Activated CD4-positive, alpha-beta T cell treated with anti-CD3 and anti-CD28 coated beads, Interleukin-2, amount 10 ng/mL, durations not matched to agents 24 days and 14 days (primary cell): ENCODE data around the gene DNAH9. TPM values are rescaled to one million over a fixed set of nuclear protein-coding genes. Genes with fewer than 3 reads are reported as not detected.
A peak's percentile ranks its signal among the peaks of the same experiment; 100 is the strongest.

Experiments used
- DNase-seq: peaks from one replicate; pipeline ENCODE4 v3.0.0; 2022
- H3K27ac Mint-ChIP-seq: one replicate; pipeline ENCODE4 v1.8.0; 2022; ENCODE audit warnings: mild to moderate bottlenecking, mixed read lengths
- H3K27me3 Mint-ChIP-seq: one replicate; pipeline ENCODE4 v1.8.0; 2022; ENCODE audit warnings: mixed read lengths
- H3K36me3 Mint-ChIP-seq: one replicate; pipeline ENCODE4 v1.8.0; 2022; ENCODE audit warnings: low read depth, mild to moderate bottlenecking, mixed read lengths
- H3K4me1 Mint-ChIP-seq: one replicate; pipeline ENCODE4 v1.8.0; 2021; ENCODE audit warnings: mixed read lengths
- H3K4me3 Mint-ChIP-seq: one replicate; pipeline ENCODE4 v1.8.0; 2022; ENCODE audit warnings: mild to moderate bottlenecking, moderate library complexity, mixed read lengths
- H3K9me3 Mint-ChIP-seq: one replicate; pipeline ENCODE4 v1.8.0; 2021; ENCODE audit warnings: mixed read lengths
- intact Hi-C: fragments of 100-400 bp; cut with micrococcal nuclease; formaldehyde crosslinking; loops from one replicate; pipeline ENCODE4 v1.15.1; 2023
- total RNA-seq: library from RNA; stranded (reverse); gene quantifications from 2 replicates; pipeline ENCODE4 v1.2.3, GENCODE V29; 2022

Gene DNAH9
- total RNA-seq, 1 donor from 2014 or later, result not detected

- no peaks in the 10 kb centered on the region for H3K4me1 Mint-ChIP-seq
- no peak overlapping the region for H3K4me3 Mint-ChIP-seq
- intact Hi-C loops, result no loop called here
- no peaks in the 10 kb centered on the region for H3K36me3 Mint-ChIP-seq
- H3K27me3 Mint-ChIP-seq, result no peaks in the 10 kb centered on the region
- H3K27ac Mint-ChIP-seq, result no peak overlapping the region
- H3K9me3 Mint-ChIP-seq, result no peaks in the 10 kb centered on the region
- DNase-seq, result no peak
Measured at GRCh38 chr17:11625878-11626277, 27.6 kb downstream of the DNAH9 start.

GRCh38 chr17:11627301-11627940, 29.2 kb downstream of the DNAH9 start:
- no peaks in the 10 kb centered on the region for H3K4me1 Mint-ChIP-seq
- intact Hi-C loops, result no loop called here

GRCh38 chr17:11628374-11628773, 30.1 kb downstream of the DNAH9 start:
- no peaks in the 10 kb centered on the region for H3K27me3 Mint-ChIP-seq
- no peaks in the 10 kb centered on the region for H3K36me3 Mint-ChIP-seq

More at GRCh38 chr17:11627301-11627940, 29.2 kb downstream of the DNAH9 start:
- Mint-ChIP-seq H3K27ac (no peak overlapping the region), H3K9me3 (no peaks in the 10 kb centered on the region), H3K4me3 (no peak overlapping the region), H3K36me3 (no peaks in the 10 kb centered on the region), H3K27me3 (no peaks in the 10 kb centered on the region)
- no peak for DNase-seq

GRCh38 chr17:11628831-11629230, 30.6 kb downstream of the DNAH9 start:
- H3K27ac Mint-ChIP-seq, result no peak overlapping the region
- no peaks in the 10 kb centered on the region for H3K9me3 Mint-ChIP-seq
- DNase-seq, result no peak
- intact Hi-C loops, result no loop called here
- no peak overlapping the region for H3K4me3 Mint-ChIP-seq
- H3K36me3 Mint-ChIP-seq, result no peaks in the 10 kb centered on the region
- H3K27me3 Mint-ChIP-seq, result no peaks in the 10 kb centered on the region
- no peaks in the 10 kb centered on the region for H3K4me1 Mint-ChIP-seq

More at GRCh38 chr17:11628374-11628773, 30.1 kb downstream of the DNAH9 start:
- no peaks in the 10 kb centered on the region for H3K9me3 Mint-ChIP-seq
- intact Hi-C loops, result no loop called here
- DNase-seq, result no peak
- no peak overlapping the region for H3K4me3 Mint-ChIP-seq
- no peak overlapping the region for H3K27ac Mint-ChIP-seq
- no peaks in the 10 kb centered on the region for H3K4me1 Mint-ChIP-seq

- no peak overlapping the region for H3K4me3 Mint-ChIP-seq
- H3K36me3 Mint-ChIP-seq, result no peaks in the 10 kb centered on the region
- H3K4me1 Mint-ChIP-seq, result no peaks in the 10 kb centered on the region
- peaks cover 5% of the 10 kb centered on the region for H3K9me3 Mint-ChIP-seq
- intact Hi-C loops, result no loop called here
- no peak overlapping the region for H3K27ac Mint-ChIP-seq
- DNase-seq, result no peak
- no peaks in the 10 kb centered on the region for H3K27me3 Mint-ChIP-seq
Measured at GRCh38 chr17:11636771-11637170, 38.5 kb downstream of the DNAH9 start.

DNA sequence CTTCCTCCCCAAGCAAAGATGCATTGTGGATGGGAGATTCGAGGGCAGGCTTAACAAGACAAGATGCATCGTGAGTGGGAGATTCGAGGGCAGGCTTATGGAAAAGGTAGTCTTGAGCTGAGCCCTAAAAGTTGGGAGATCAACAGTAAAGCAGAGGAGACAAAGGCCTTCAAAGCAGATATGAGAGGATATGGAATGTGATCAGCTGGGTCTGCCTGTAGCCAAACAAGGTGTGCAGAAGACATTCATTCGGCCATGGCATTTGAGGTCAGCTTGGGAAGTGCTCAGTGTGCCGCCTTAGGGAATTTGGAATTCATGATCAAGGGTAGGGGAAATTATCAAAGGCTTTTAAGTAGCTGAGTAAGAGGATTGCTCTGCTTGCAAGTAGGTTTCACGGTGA, 39.5 kb downstream of the DNAH9 start:
- no peak for DNase-seq
- Mint-ChIP-seq H3K4me1 (no peaks in the 10 kb centered on the region), H3K27ac (no peak overlapping the region), H3K36me3 (no peaks in the 10 kb centered on the region), H3K4me3 (no peak overlapping the region), H3K9me3 (peaks cover 5% of the 10 kb centered on the region), H3K27me3 (no peaks in the 10 kb centered on the region)
- intact Hi-C loops, result no loop called here

DNA sequence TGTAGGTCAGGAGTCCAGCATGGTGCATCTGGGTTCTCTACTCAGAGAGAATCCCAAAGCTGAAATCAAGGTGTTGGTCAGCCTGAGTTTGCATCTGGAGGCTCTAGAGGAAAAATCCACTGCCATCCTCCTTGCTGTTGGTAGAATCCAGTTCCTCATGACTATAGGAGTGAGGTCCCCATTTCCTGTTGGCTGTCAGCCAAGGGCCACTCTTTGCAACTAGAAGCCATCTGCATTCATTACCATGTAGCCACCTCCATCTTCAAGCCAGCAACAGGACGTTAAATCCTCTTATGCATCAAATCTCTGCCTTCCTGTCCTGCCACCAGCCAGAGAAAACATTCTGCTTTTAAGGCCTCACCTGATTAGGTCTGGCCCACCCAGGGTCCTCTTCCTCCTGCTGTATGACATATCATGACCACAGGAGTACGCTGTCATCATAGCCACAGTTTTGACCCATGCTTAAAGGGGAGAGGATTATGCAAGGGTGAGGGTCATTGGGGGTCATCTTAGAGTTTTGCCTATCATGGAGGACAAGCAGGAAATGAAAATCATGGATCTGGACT, 40.5 kb downstream of the DNAH9 start:
- Mint-ChIP-seq H3K27me3 (no peaks in the 10 kb centered on the region), H3K27ac (no peak overlapping the region), H3K36me3 (no peaks in the 10 kb centered on the region), H3K9me3 (peaks cover 5% of the 10 kb centered on the region), H3K4me1 (no peaks in the 10 kb centered on the region), H3K4me3 (no peak overlapping the region)
- intact Hi-C loops, result no loop called here
- DNase-seq, result no peak

- H3K27me3 Mint-ChIP-seq, result no peaks in the 10 kb centered on the region
- no peak overlapping the region for H3K4me3 Mint-ChIP-seq
- H3K36me3 Mint-ChIP-seq, result no peaks in the 10 kb centered on the region
- intact Hi-C loops, result loop anchor here (5.0 kb wide), 1 partner anchor 763 kb away; no protein-coding TSS in a partner anchor
- H3K4me1 Mint-ChIP-seq, result peaks cover 2% of the 10 kb centered on the region
- H3K27ac Mint-ChIP-seq, result no peak overlapping the region
- no peak for DNase-seq
- H3K9me3 Mint-ChIP-seq, result peaks cover 5% of the 10 kb centered on the region
Measured at GRCh38 chr17:11639736-11640462, 41.6 kb downstream of the DNAH9 start.

GRCh38 chr17:11640463-11640814, 42.2 kb downstream of the DNAH9 start:
- Mint-ChIP-seq H3K27me3 (no peaks in the 10 kb centered on the region), H3K27ac (no peak overlapping the region), H3K4me3 (no peak overlapping the region), H3K36me3 (no peaks in the 10 kb centered on the region), H3K9me3 (peaks cover 5% of the 10 kb centered on the region), H3K4me1 (peaks cover 2% of the 10 kb centered on the region)
- intact Hi-C loops, result loop anchor here (5.0 kb wide), 1 partner anchor 763 kb away; no protein-coding TSS in a partner anchor
- no peak for DNase-seq

GRCh38 chr17:11641521-11642275, 43.4 kb downstream of the DNAH9 start:
- Mint-ChIP-seq H3K4me1 (peaks cover 2% of the 10 kb centered on the region), H3K9me3 (peaks cover 5% of the 10 kb centered on the region), H3K27ac (no peak overlapping the region), H3K36me3 (no peaks in the 10 kb centered on the region), H3K4me3 (no peak overlapping the region), H3K27me3 (no peaks in the 10 kb centered on the region)
- intact Hi-C loops, result loop anchor here (5.0 kb wide), 1 partner anchor 764 kb away; no protein-coding TSS in a partner anchor
- no peak for DNase-seq

GRCh38 chr17:11642655-11643054, 44.4 kb downstream of the DNAH9 start:
- Mint-ChIP-seq H3K36me3 (no peaks in the 10 kb centered on the region), H3K27ac (no peak overlapping the region), H3K4me3 (no peak overlapping the region), H3K9me3 (peaks cover 4% of the 10 kb centered on the region), H3K4me1 (peaks cover 2% of the 10 kb centered on the region), H3K27me3 (no peaks in the 10 kb centered on the region)
- no peak for DNase-seq
- intact Hi-C loops, result loop anchor here (5.0 kb wide), 1 partner anchor 765 kb away; no protein-coding TSS in a partner anchor

DNA sequence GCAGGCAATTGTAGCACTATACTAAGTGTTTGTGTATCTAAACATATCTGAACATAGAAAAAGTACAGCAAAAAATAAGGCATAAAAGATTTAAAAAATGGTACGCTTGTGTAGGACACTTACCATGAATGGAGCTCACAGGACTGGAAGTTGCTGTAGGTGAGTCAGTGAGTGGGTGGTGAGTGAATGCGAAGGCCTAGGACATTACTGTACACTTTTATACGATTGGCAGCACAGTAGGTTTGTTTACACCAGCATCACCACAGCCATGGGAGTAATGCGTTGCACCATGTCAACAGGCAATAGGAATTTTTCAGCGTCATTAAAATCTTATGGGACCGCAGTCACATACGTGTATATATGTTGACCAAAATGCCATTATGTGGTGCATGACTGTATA, 45.6 kb downstream of the DNAH9 start:
- H3K9me3 Mint-ChIP-seq, result no peaks in the 10 kb centered on the region
- H3K4me3 Mint-ChIP-seq, result no peak overlapping the region
- H3K4me1 Mint-ChIP-seq, result peaks cover 2% of the 10 kb centered on the region
- intact Hi-C loops, result loop anchor here (5.0 kb wide), 1 partner anchor 767 kb away; no protein-coding TSS in a partner anchor
- no peaks in the 10 kb centered on the region for H3K27me3 Mint-ChIP-seq
- no peak overlapping the region for H3K27ac Mint-ChIP-seq
- DNase-seq, result no peak
- H3K36me3 Mint-ChIP-seq, result no peaks in the 10 kb centered on the region

DNA sequence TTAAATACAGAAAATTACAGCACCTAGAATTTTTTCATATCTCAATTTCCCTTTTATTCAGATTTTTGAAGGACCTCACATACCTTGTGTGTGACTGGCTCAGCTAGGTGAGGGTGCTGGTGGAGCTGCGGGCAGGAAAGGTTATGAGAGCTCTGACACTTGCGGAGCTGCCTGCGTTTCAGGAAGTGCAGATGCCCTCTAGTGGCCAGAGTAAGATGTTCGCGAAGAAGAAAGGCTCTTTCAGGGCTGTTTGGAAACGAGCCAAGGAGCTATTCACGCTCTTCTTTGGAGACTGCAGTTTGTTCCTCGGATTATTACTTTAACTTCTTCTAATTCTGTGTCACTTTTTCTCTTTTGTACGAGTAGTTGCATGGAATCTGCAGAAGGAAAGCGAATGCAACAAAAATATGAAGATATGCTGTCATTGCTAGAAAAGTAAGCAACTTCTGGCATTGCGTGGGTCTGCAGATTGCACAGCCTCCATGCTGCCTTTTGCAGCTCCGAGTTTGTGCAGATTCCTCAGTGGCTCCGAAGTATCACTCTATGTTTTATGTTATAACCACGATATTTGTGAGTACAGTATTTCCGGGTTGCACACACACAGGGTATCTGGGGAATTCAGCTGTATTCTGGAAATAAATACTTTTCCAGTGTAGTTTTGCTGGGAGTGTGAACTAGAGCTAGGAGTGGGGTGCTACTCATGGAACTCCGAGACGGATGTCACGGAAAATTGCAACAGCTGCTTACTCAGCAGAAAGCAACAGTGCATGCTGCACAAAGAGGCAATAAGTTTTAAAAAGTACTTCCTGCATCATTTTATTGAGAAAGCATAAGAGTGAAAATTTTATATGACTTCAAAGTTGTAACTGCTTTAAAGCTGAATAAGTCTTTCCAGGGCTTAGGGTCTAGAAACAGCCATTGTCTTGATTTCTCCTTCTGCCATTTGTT, 46.3 kb downstream of the DNAH9 start:
- DNase-seq, result peak; percentile 78
- H3K9me3 Mint-ChIP-seq, result no peaks in the 10 kb centered on the region
- no peak overlapping the region for H3K4me3 Mint-ChIP-seq
- no peak overlapping the region for H3K27ac Mint-ChIP-seq
- intact Hi-C loops, result loop anchor here (5.0 kb wide), 1 partner anchor 767 kb away; no protein-coding TSS in a partner anchor
- peaks cover 2% of the 10 kb centered on the region for H3K4me1 Mint-ChIP-seq
- H3K27me3 Mint-ChIP-seq, result no peaks in the 10 kb centered on the region
- H3K36me3 Mint-ChIP-seq, result no peaks in the 10 kb centered on the region
